ENCODE data around the gene STK4.

The STK4 gene

GRCh38 chr20:45104786-45105185 lies 138.5 kb downstream of the STK4 start:
- DNase-seq (ENCODE audit: low spot score) (peak; percentile 95), FAIRE-seq (peak; percentile 27)

DNA sequence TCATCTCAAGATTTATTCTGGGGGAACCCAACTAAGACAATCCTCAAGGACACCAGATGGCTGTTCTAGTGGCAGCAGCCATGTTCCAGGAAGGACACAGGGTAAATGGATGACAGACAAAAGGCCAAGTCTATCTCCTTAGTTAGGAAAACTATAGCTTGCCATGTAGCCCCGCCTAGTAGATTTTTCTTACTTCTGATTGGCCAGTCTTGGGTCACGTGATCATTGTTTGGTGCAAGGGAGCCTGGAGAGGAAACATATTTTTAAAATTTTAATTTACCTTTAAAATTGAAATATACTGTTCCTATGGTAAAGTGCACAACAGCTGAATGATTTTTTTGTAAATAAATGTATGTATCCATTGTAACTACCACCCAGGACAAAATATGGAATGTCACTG lies 139.0 kb downstream of the STK4 start:
- no peak for FAIRE-seq

DNA sequence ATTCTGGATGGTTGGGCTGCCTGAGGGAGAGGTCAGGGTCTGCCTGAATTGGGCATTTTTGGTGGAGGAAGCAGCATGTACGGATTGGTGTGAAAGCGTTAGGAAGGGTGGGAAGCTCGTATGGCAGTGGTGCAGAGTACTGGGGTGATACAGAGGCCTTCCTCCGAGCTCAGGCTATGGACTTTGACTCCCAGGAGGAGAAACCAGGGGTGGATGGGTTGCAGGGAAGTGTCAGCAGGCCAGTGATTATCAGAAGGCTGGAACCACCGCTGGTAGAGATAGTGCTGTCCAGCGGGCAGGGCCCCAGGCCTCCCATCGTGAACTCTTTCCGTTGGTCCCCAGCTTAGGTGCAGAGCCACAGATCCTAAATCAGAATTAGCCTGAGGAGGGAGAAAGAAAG lies 143.3 kb downstream of the STK4 start:
- no peak for FAIRE-seq
- no peak for DNase-seq (ENCODE audit: low spot score)

More for the DNA sequence above, 139.0 kb downstream of the STK4 start:
- no peak for DNase-seq (ENCODE audit: low spot score)

GRCh38 chr20:45110301-45110700 lies 144.0 kb downstream of the STK4 start:
- no peak for FAIRE-seq

DNA sequence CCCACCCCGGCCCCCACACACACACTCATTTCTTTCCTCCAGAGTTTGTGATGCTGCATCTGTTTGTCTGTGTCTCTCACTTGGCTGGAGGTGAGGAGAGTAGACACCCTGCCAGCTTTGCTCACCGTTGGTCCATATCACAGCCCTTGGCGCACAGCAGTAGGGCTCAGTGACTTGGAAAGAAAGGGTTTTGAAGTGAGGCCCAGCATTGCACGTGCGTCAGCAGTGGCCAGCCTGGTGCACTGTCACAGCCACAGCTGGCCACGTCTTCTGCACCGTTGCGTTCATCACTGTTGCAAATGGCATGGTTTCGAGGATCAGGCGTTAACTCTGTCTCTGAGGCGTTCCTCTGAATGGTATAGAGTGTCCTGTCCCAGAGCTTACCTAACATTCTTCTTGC lies 145.0 kb downstream of the STK4 start:
- FAIRE-seq = no peak
- DNase-seq (ENCODE audit: low spot score) = no peak

More at GRCh38 chr20:45110301-45110700, 144.0 kb downstream of the STK4 start:
- no peak for DNase-seq (ENCODE audit: low spot score)

DNA sequence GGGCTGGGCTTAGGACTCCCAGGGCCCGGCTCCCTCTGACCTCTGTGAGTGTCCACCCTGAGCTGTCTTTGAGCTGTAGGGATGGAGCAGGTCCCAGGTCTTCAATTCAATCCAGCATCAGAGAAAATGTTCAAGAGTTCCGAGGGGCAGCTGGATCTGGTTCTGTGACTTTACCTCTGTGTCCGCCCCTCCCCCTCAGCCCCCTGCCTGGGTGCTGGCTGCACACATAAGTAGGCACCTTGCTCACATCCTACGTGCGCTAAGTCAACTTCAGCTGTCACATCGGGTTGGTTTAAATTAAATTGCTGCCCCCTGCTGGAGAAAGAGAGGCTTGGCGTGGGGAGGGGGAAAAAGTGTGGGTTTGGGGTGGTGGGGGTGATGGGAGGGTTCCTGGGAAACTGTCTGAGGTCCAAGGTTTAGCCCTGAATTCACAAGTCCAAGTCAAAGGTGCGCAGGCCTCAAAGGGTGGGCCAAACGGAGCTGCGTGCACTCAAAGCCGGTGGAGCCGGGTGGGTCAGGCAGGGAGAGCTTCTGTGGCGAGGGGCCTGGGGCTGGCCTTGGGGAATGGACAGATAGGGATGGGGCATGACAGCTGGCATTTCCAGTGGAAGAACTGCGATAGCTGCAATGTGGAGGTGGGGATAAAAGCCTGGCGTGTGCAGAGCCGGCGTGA lies 145.6 kb downstream of the STK4 start:
- no peak for FAIRE-seq
- no peak for DNase-seq (ENCODE audit: low spot score)

DNA sequence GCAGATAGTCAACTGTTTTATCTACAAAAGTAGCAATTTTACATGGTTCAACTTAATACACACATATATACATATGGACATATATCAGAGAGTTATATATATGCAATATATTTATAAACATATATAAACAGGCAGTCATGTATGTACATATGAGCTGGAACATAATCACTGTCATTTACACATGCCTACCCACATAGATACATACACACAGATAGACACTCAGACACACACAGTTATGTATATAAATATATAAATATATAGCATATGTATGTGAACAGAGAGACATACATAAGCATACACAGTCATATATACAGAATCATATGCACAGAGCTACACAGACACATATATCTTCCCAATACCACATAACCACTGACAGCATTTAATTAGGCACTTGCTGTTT lies 146.4 kb downstream of the STK4 start:
- no peak for DNase-seq (ENCODE audit: low spot score)
- FAIRE-seq = no peak

DNA sequence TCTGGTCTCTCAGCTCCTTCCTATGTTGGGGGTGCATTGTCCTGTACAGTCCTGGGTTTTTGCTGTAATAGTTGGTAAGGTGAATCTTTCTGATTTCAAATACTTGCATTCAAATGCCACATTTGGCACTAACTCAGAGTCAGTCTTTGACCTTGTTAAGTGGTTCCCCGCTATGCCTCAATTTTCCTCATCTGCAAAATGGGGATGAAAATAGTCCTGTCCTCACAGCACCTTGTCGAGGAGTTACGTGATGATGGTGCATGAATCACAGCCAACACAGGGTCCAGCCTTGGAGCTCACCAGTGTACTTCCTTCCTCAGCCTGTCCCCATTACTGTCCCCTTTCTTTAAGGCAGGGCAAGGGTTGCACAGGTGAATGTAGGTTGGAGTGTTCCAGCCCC lies 147.6 kb downstream of the STK4 start:
- DNase-seq (ENCODE audit: low spot score) (no peak), FAIRE-seq (no peak)

GRCh38 chr20:45114465-45115385 lies 148.4 kb downstream of the STK4 start, which contains the start of gene WFDC5:
TSS of gene WFDC5 (minus strand) at chr20:45115174. CDS start at chr20:45115083, 91 bp downstream.
- DNase-seq (ENCODE audit: low spot score) (no peak), FAIRE-seq (no peak)

- no peak for DNase-seq (ENCODE audit: low spot score)
Measured at GRCh38 chr20:45115386-45115774, 149.1 kb downstream of the STK4 start.

GRCh38 chr20:45115829-45116228 lies 149.5 kb downstream of the STK4 start:
- DNase-seq (ENCODE audit: low spot score) = no peak
- no peak for FAIRE-seq

More at GRCh38 chr20:45115386-45115774, 149.1 kb downstream of the STK4 start:
- no peak for FAIRE-seq

- FAIRE-seq = no peak
- no peak for DNase-seq (ENCODE audit: low spot score)
Measured at GRCh38 chr20:45117581-45117980, 151.3 kb downstream of the STK4 start.

DNA sequence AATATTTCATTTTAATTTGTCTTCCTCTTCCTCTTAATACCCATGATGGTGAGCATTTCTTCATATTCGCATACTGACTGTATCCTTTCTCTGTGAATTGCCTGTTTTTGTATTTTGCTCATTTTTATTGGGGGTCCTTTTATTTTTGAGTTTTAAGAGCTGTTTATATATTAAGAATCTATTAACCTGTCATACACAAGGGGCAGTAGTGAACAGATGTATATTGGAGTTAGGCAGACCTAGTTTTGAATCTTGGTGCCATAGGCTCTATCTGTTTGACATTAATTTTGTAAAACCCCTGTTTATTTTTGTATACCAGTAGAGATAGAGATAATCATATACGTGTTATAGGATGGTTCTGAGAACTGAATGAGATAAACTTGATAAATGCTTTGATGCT lies 151.7 kb downstream of the STK4 start:
- DNase-seq (ENCODE audit: low spot score) (no peak), FAIRE-seq (no peak)

GRCh38 chr20:45119556-45120266 lies 153.4 kb downstream of the STK4 start:
- FAIRE-seq (no peak), DNase-seq (ENCODE audit: low spot score) (no peak)

- DNase-seq (ENCODE audit: low spot score) (no peak), FAIRE-seq (no peak)
Measured at GRCh38 chr20:45121388-45121787, 155.1 kb downstream of the STK4 start.

GRCh38 chr20:45124365-45124764 lies 158.1 kb downstream of the STK4 start, which contains the start of gene WFDC12:
TSS of gene WFDC12 (minus strand) at chr20:45124465. CDS start at chr20:45124447, 18 bp downstream.
- FAIRE-seq = no peak
- no peak for DNase-seq (ENCODE audit: low spot score)

DNA sequence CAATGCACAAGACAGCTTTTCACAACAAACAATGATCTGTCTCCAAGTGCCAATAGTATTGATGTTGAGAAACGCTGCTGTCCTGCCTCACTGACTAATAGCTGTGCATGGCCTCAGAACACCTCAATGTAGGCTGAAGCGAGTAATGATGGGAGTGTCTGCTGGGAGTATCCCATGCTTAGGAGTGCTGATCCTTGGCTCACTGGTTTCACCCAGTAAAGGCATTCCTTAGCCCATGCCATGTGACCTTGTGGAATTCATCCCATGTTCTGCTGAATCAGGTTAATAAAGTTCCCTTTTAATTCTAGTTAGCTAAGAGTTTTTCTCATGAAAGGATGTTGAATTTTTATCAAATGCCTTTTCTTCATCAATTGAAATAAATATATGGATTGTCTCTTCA lies 161.8 kb downstream of the STK4 start:
- peak; percentile 93 for FAIRE-seq
- peak; percentile 56 for DNase-seq (ENCODE audit: low spot score)

Measured in urothelium cell line (cell line).